B cell (primary cell): ENCODE results near the gene PRM2. TPM values are rescaled to one million over a fixed set of nuclear protein-coding genes. Genes with fewer than 3 reads are reported as not detected.

Experiments used
- ATAC-seq: fragments of 200-7000 bp; cut with Tn5 transposase; one replicate; pipeline ENCODE4 v1.10.0; 2021; ENCODE audit warnings: low read depth, mild to moderate bottlenecking, moderate number of reproducible peaks, moderate library complexity
- CTCF ChIA-PET: fragments of 350-600 bp; sonication (Branson Sonifier 250); formaldehyde crosslinking; loops from one replicate; lab custom pipeline; 2021; ENCODE audit warnings: antibody characterized with exemption, inconsistent platforms; lab: Charles Lee
- POLR2A ChIA-PET: fragments of 350-600 bp; sonication (Branson Sonifier 250); formaldehyde crosslinking; loops from one replicate; lab custom pipeline; 2021; ENCODE audit warnings: antibody characterized with exemption; lab: Charles Lee
- DNase-seq: peaks from one replicate; pipeline ENCODE4 v3.0.0; 2013
- H2AFZ ChIP-seq: 2 replicates; pipeline ENCODE4 v1.6.1; 2012; ENCODE audit warnings: mild to moderate bottlenecking, low read depth, low read length; ENCODE audit not compliant: insufficient read depth, poor library complexity, severe bottlenecking
- H3K27ac ChIP-seq, 2 donors: 1 replicate in 1 of 2; 2 replicates in 1 of 2; pipeline ENCODE4 v1.5.1; 2012 to 2013; ENCODE audit warnings: low read length in 2 of 2, mild to moderate bottlenecking in 2 of 2, moderate library complexity in 1 of 2
- H3K27me3 ChIP-seq, 4 experiments: fragments of 200-600 bp in 1 of 4; sonication (generic) in 1 of 4; replicated peaks in 1 of 4; 1 replicate in 2 of 4; 2 replicates in 2 of 4; pipeline versions ENCODE4 v1.6.1 to v1.7.0; 2013 to 2016; ENCODE audit warnings: low read length in 3 of 4, mild to moderate bottlenecking in 2 of 4, mixed read lengths in 1 of 4, moderate library complexity in 1 of 4; ENCODE audit not compliant: insufficient read depth in 4 of 4, control insufficient read depth in 3 of 4; ENCODE audit errors: control extremely low read depth in 1 of 4
- H3K36me3 ChIP-seq, 2 experiments: replicated peaks in 1 of 2; 1 replicate in 1 of 2; 2 replicates in 1 of 2; pipeline versions ENCODE4 v1.6.1 to v1.7.1; 2013; ENCODE audit warnings: low read length in 1 of 2; ENCODE audit not compliant: insufficient read depth in 2 of 2, control insufficient read depth in 1 of 2; ENCODE audit errors: control extremely low read depth in 1 of 2, extremely low read depth in 1 of 2
- H3K4me1 ChIP-seq, 2 donors: fragments of 200-600 bp in 1 of 2; sonication (generic) in 1 of 2; 1 replicate in 1 of 2; 2 replicates in 1 of 2; pipeline versions ENCODE4 v1.5.1 to v1.6.1; 2013 to 2017; ENCODE audit warnings: low read length in 2 of 2; ENCODE audit not compliant: control insufficient read depth in 2 of 2, insufficient read depth in 2 of 2
- H3K4me2 ChIP-seq: replicated peaks from 2 replicates; pipeline ENCODE3; 2012; ENCODE audit warnings: mild to moderate bottlenecking, low read depth, low read length; ENCODE audit not compliant: poor library complexity, severe bottlenecking
- H3K4me3 ChIP-seq, 5 experiments: fragments of 200-600 bp in 1 of 5; sonication (generic) in 1 of 5; 1 replicate in 3 of 5; 2 replicates in 2 of 5; pipeline versions ENCODE4 v1.5.1 to v1.7.0; 2011 to 2016; ENCODE audit warnings: low read length in 4 of 5, mild to moderate bottlenecking in 4 of 5, low read depth in 2 of 5, control low read depth in 1 of 5, moderate library complexity in 1 of 5; ENCODE audit not compliant: insufficient read depth in 1 of 5; ENCODE audit errors: control extremely low read depth in 1 of 5, extremely low read depth in 1 of 5
- H3K79me2 ChIP-seq: fragments of 200-600 bp; sonication (generic); one replicate; pipeline ENCODE4 v1.6.0; 2016; ENCODE audit warnings: low read length; ENCODE audit not compliant: control insufficient read depth, insufficient read depth
- H3K9ac ChIP-seq: fragments of 200-600 bp; sonication (generic); 2 replicates; pipeline ENCODE4 v1.6.1; 2017; ENCODE audit warnings: mild to moderate bottlenecking, low read length, moderate library complexity
- H3K9me3 ChIP-seq, 3 donors: one replicate each; pipeline versions ENCODE4 v1.6.1 to v1.7.1; 2013; ENCODE audit warnings: low read length in 2 of 3; ENCODE audit not compliant: control insufficient read depth in 2 of 3, insufficient read depth in 1 of 3; ENCODE audit errors: control extremely low read depth in 1 of 3
- H4K20me1 ChIP-seq: 2 replicates; pipeline ENCODE4 v1.6.0; 2012; ENCODE audit warnings: mild to moderate bottlenecking, low read length; ENCODE audit not compliant: insufficient read depth, control insufficient read depth, poor library complexity, severe bottlenecking
- H3K27ac Mint-ChIP-seq: one replicate; pipeline ENCODE4 v1.8.0; 2021; ENCODE audit warnings: mixed read lengths
- H3K27me3 Mint-ChIP-seq: one replicate; pipeline ENCODE4 v1.8.0; 2021; ENCODE audit warnings: mixed read lengths
- H3K4me1 Mint-ChIP-seq: one replicate; pipeline ENCODE4 v1.8.0; 2021; ENCODE audit warnings: mixed read lengths
- H3K4me3 Mint-ChIP-seq: one replicate; pipeline ENCODE4 v1.8.0; 2021; ENCODE audit warnings: mixed read lengths
- H3K9me3 Mint-ChIP-seq: one replicate; pipeline ENCODE4 v1.8.0; 2022; ENCODE audit warnings: mixed read lengths; ENCODE audit not compliant: insufficient read depth
- CTCF ChIP-seq: fragments of 200-600 bp; IDR thresholded peaks from one replicate; pipeline ENCODE4 v1.8.0; 2022; ENCODE audit warnings: antibody characterized with exemption, mild to moderate bottlenecking
- EZH2 ChIP-seq: IDR thresholded peaks from 2 replicates; pipeline ENCODE4 v1.6.1; 2012; ENCODE audit warnings: borderline replicate concordance, low read depth, mild to moderate bottlenecking, moderate library complexity, low read length; ENCODE audit not compliant: insufficient read depth, poor library complexity, severe bottlenecking
- WGBS: methylation state at CpG from one replicate; pipeline ENCODE4 v1.1.5; 2013; ENCODE audit warnings: missing lambda C conversion rate; ENCODE audit not compliant: insufficient coverage; 5-methylcytosine and 5-hydroxymethylcytosine counted together
- intact Hi-C: fragments of 100-400 bp; cut with micrococcal nuclease; formaldehyde crosslinking; loops from one replicate; pipeline ENCODE4 v1.10.0; 2022
- polyA plus RNA-seq: library from polyadenylated mRNA; depleted of rRNA; stranded (reverse); fragments of >200 nt; gene quantifications from 2 replicates; pipeline ENCODE4 v1.2.3, GENCODE V29; 2012
- total RNA-seq, 2 donors: library from RNA; stranded (reverse); fragments of 120-200 nt in 1 of 2; gene quantifications; 1 replicate in 1 of 2; 2 replicates in 1 of 2; pipeline versions ENCODE4 v1.2.3 to v1.2.4, GENCODE V29; 2013 to 2022

The PRM2 gene
- total and polyA plus RNA-seq, 2 donors (not counting 1 experiment from before 2014, with no cell fraction given), result not detected

GRCh38 chr16:11259655-11260595 is 16.4 kb downstream of the PRM2 start:
- Histone ChIP-seq H3K4me3 (no peak overlapping the region), H3K4me2 (no peak overlapping the region), H3K9me3 (no peaks in the 10 kb centered on the region), H3K36me3 (no peaks in the 10 kb centered on the region), H4K20me1 (peaks cover 7% of the 10 kb centered on the region), H3K27ac (no peak overlapping the region), H3K79me2 (peaks cover 9% of the 10 kb centered on the region), H3K4me1 (peaks cover 37 to 45% of the 10 kb centered on the region in 2 donors), H3K27me3 (no peaks in the 10 kb centered on the region), H2AFZ (no peak overlapping the region), H3K9ac (no peak overlapping the region)
- peak overlapping the region; percentile 1 for H3K27ac Mint-ChIP-seq
- TF ChIP-seq CTCF, result no peak
- no peak for TF ChIP-seq EZH2
- intact Hi-C loops, result loop anchor here (5.0 to 10.0 kb wide), 4 partner anchors 183 to 655 kb away; partner anchors contain the start of genes GSPT1 and NUBP1
- CTCF ChIA-PET, result interaction anchor here (1.0 to 10.3 kb wide), 9 partner anchors 37 to 289 kb away, joined by 3 to 223 read pairs (median 7); no protein-coding TSS in a partner anchor
- 97% methylated on average over 11 of the region's 12 CpGs for WGBS
- ATAC-seq (no peak), DNase-seq (no peak)
- POLR2A ChIA-PET, result interaction anchor here (1.2 to 1.9 kb wide), 4 partner anchors 51 to 111 kb away, joined by 3 to 6 read pairs (median 4); no protein-coding TSS in a partner anchor
- H3K27me3 Mint-ChIP-seq, result no peaks in the 10 kb centered on the region
- peaks cover 44% of the 10 kb centered on the region for H3K4me1 Mint-ChIP-seq
- H3K9me3 Mint-ChIP-seq, result no peaks in the 10 kb centered on the region
- no peak overlapping the region for H3K4me3 Mint-ChIP-seq
